ENCODE data around the gene COL26A1. TPM values are rescaled to one million over a fixed set of nuclear protein-coding genes. Genes with fewer than 3 reads are reported as not detected.
"Not testable (repeated sequence)": the region's sequence is repeated elsewhere in the genome, so short reads cannot be mapped to it uniquely, and the experiment has no call there.

COL26A1 gene
- total RNA-seq, 1 donor from 2014 or later: not detected

DNA sequence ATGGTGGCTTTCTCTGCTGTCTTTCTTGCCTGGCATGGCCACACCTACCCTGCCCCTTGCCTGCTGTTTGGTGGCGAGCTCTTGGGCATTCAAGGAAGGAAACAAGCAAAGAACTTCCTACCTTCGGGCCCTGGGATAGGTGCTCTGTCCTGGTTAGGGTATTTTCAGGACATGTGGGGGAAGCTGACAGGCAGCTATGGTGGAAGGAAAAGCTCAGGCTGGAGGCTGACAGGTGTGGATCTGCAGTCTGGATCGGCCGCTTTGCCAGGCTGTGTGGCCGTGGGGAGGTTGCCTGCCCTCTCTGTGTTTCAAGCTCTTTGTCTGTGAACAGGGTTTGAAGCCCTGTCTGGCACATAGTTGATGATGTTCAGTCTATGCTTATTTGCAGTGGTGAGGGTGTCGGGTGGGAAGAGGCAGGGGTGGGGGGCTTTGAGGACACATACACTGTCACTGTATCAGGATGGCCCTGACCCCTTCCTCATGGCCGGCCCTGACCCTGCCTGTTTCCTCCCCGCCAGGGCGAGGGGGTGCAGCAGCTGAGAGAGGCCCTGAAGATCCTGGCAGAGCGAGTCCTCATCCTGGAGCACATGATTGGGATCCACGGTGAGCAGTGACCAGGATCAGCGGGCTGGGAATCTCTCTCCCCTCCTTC lies 192.7 kb downstream of the COL26A1 start:
- DNase-seq: no peak

DNA sequence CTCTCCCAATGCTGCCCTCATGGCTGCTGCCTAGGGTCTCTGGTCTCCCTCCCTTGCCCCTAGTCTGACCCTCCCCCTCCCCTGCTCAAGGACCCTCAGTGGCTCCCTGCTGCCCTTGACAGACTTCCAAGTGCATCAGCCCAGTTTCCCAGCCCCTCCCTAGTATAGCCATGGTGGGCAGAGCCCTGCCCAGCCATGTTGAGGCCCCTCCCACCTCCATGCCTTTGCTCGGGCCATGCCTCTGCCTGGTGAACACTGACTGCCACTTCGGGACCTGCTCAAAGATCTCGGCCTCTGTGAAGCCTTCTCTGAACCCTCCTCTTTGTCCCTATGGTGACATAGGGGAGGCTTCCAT lies 193.2 kb downstream of the COL26A1 start:
- DNase-seq: no peak

DNA sequence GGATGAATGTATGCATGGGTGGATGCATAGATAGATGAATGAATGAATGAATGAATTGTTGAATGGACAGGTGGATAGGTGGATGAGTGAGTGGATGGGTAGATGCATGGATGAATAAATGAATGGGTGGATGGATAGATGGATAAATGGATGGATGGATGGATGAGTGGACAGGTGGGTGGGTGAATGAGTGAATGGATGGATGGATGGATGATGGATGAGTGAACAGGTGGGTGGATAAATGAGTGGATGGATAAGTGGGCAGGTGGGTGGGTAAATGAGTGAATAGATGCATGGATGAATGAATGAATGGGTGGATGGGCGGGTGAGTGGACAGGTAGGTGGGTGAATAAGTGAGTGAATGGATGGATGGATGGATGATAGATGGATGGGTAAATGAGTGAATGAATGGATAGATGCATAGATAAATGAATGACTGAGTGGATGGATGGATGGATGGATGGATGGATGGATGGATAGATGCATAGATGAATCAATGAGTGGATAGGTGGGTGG lies 193.8 kb downstream of the COL26A1 start:
- no peak for DNase-seq

DNA sequence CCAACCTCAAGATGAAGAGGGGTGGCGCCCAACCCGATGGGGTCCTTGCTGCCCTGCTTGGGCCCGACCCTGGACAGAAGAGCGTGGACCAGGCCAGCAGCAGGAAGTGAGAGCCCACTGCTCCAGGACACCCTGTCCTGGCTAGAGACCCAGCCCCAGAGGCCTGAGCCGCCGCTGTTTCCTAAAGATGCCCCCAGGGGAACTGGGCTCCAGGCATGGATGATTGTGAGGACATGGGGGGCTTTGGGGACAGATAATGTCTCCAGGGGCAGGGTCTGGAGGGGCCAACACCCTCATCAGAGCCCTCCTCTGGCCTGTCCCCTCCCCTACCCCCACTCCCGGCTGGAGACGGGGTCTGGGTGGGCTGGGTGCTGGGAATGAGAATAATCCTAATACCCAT lies 194.7 kb downstream of the COL26A1 start:
- DNase-seq: no peak

DNA sequence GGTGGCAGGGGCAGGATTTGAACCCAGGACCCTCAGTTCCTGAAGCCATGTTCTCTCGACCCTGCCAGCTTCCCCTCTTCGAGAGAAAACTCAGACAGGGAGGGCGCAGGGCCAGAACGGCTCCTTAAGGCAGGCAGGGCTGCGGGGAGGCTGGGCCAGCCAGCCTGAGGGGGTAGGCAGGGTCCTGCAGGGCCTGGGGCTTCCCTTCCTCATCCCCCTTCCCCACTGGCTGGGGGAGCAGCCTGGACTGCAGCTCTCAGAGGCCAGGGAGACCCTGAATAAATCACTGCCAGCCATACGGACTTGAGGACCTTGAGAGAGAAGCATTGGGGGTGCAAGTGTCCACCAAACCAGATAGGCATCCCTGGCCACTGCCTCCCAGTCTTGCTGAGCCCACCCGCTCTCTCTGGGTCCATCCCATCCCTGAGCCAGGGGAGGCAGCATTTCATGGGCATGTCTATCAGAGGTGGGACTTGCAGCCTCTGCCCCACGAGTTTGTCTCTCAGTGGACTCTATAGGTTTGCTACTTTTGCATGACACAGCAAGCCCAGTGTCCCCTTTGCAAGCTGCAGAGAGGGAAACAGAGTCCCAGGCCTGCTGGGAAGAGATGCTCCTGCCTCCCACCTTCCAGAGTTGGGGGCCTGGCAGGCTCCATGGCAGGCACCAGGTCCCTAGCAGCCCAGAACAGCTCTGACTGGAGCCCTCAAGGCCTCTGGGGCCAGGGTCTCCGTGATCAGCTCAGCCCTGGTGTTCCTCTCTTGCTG lies 195.5 kb downstream of the COL26A1 start:
- no peak for DNase-seq

DNA sequence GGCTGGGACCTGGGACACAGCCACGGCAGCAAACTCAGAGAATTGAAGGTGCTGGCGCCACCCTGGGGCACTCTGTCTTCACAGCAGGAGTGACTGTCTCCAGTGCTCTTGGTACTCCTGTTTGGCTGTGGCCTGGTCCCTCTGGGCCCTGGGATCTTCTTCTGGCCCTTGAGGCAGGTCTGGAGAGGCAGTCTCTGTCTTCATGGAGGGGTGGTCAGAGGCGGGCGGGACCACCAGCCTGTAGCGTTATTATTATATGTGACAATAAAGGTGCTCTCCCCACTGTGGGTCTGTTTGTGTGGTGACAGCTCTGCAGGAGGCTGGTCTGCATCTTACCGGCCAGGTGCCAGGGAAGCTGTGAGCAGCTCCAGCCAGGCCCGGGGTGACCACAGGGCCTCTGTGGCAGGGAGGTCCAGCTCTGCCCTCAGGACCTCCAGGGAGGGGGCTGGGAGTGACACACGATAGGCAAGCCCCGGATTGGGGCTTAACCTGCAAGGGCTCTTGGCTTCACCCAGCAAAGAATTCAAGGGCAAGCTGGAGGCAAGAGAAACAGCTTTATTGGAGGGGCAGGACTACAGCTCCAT lies 196.2 kb downstream of the COL26A1 start:
- DNase-seq: no peak

DNA sequence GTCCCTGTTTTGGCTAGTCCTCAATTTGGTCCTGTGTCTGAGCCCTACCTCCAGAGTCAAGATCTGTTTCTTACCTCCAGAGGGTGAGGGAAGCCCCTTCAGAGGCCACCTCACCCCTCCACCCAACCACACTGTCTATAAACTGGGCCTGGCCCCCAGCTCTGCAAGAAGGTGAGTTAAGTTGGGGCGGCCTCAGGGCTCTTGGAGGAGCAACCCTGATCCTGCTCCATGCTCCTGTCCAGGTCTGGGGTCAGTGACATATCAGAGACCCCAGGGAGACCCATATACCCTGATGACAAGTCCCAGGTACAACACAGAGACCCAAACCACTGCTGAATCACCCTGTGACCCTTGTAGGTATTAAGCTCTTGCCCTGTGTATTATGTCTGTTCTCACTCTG lies 196.9 kb downstream of the COL26A1 start:
- DNase-seq: no peak

DNA sequence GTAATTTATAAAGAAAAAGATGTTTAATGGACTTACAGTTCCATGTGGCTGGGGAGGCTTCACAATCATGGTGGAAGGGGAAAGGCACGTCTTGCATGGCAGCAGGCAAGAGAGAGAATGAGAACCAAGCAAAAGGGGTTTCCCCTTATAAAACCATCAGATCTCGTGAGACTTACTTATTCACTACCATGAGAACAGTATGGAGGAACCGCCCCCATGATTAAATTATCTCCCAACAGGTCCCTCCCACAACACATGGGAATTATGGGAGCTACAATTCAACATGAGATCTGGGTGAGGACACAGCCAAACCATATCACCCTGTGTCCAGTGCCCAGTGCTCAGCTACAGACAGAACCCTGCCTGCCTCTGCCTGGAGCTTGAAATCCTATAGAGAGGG lies 197.3 kb downstream of the COL26A1 start:
- DNase-seq: not testable (repeated sequence)

DNA sequence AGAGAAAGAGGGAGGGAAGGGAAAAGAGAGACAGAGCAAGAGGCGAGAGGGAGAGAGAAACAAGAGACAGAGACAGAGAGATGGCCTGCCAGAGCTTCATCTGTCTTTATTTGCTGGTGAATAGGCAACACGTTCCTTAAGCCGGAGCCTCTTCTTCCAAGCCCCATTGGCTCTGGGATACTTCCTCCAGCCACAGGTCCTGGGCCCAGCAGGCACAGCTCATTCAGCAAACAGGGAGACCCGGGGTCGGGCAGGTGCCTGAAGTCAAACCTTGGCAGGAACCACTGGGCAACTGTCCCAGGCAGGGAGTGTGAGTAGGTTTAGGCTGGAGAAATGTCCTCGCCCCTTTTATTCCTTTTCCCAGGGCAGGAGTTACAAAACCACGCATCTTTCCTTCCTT lies 198.2 kb downstream of the COL26A1 start:
- no peak for DNase-seq

DNA sequence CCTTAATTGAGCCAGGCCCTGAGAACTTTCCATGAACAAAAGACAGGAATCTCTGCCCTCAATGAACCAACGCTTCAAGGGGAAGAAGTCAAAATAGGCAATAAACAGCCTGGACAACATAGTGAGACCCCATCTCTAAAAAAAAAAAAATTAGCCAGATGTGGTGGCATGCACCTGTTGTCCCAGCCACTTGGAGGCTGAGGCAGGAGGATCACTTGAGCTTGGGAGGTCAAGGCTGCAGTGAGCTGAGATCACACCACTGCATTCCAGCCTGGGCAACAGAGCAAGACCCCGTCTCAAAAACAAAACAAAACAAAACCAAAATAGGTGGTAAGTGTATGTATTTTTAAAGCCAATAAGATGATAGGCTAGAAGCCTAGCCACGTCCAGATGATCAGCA lies 198.6 kb downstream of the COL26A1 start:
- not testable (repeated sequence) for DNase-seq

DNA sequence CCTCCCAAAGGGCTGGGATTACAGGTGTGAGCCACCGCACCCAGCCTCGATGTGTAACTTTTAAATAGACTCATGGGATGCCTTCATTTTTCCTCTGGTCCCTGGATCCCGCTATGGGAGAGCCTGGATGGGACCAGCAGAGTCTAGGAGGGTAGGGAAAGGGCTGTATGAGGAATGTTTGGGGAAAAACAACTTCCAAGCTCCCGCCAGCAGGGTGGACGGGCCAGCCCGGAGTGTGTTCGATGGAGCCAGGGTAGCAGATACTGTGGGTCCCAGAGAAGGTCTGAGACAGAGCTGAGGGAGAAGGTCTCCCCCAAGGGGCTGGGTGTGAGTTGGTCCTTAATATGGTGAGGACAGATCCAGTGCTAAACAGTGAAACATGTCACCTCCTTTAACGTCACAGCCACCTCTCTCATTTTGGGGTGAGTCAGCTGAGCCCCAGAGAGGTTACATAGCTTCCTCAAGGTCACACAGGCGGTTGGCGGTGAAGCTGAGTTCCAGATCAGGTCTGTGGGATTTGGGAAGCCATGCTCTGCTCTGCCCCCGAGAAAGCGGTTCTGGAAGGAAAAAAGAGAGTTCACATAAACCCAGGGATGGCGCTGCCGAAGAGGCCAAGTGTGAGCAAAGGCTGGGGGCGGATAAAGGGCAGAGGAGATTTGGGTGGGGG lies 200.0 kb downstream of the COL26A1 start:
- DNase-seq: no peak

DNA sequence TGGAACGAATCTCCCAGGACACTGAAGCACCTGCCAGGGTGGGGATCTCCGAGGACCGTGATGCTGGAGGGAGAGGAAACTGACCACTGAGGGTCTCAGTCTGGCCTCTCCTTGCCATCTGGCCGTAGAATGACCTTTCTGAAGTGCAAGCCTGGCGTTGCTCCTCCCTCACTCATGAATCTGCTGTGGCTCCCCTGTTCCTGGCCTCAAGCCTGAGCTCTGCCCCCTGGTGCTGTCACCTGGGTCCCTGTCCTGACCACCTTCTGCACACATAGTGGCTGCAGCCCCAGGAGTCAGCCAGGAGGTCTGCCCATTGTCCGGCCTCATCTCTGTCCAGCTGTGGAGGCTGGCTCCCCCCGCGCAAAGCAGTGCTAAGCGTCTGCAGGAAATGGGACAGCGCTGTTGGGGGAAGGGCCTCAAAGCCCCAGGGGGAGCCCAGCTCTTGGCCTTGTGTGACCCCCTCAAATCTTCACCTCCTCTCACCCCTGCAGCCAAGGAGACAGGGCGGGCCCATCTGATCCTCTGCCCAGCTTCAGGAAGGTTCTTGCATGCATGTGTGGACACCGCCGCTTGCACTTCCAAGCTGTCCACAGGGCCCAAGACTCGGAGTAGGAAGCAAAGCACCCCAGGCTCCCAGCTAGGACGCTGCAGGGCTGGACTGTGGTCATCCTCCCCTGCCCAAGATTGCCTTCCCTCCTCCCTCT lies 200.7 kb downstream of the COL26A1 start:
- DNase-seq: no peak

DNA sequence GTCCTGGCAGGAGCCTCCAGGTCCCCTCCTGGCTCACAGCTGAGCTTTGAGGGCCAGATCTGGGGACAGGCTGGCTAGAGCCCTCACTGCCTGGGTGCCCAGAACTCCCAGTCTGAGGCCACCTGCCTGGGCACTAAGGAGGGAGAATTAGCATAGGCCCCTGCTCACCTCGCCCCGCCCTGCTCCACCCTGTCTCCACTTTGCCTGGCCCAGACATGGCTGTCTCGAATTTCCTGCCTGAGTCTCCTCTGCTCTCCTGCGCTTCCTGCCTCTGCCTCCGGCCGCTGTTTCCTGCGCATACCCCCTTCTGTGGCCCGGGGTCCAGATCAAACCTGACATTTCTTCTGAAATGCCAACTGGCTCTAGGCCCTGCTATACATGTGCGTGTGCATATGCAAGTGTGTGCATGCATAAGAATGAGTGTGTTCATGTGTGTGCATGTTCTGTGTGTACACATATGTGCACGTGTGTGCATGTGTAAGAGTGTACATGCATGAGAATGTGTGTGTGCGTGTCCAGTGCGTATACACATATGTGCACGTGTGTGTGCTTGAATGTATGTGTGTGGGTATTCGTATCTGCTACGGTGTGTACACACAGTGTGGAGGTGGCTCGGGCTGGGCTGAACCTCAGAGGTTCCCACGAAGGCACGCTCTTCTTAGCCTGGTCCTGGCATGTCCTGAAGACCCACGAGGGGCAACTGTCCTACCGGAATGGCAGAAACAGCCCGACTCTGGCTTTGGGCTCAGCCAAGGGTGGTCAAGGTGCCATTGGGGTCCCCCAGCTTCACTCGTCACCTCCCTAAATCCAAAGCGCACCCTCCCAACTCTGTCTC lies 201.5 kb downstream of the COL26A1 start:
- no peak for DNase-seq

DNA sequence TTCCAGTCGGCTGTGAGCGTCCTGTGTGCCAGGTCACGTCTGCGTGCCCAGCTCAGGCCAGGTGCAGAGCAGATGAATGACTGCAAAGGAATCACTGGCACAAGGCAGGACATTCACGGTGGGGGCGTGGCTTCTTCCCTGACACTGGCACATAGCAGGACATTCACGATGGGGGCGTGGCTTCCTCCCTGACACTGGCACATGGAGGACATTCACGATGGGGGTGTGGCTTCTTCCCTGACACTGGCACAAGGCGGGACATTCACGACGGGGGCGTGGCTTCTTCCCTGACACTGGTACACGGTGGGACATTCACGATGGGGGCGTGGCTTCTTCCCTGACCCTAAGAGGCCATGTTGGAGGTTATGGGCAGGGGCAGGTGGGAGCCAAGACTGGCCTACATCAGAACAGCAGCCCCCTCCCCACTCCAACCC lies 202.1 kb downstream of the COL26A1 start:
- peak; percentile 19 for DNase-seq

DNA sequence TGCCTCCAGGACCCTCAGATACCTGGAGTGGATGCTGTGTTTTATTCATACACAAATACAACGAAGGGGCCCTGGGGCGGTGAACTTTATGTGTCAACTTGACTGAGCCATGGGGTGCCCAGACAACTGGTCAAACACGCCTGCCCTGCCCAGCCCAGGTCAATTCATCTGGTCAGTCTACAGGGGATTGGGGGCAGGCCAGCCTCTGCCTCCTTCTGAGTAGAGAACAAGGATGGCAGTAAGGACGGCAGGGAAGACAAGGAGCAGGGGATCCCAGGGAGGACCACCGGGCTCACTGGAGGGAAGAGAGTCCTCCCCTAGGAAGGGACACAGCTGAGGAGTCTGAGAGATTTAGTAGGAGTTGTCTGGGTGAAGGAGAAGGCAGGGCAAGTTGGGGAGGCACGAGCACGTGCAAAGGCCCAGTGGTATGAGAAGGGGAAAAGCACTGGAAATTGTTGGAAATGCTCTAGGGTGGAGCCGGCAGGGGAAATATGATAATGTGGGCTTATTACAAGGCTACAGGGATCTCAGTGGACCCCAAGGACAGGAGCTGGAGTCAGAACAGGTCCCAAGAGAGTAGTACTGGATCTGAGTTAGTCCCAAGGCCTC lies 203.0 kb downstream of the COL26A1 start:
- DNase-seq: no peak

DNA sequence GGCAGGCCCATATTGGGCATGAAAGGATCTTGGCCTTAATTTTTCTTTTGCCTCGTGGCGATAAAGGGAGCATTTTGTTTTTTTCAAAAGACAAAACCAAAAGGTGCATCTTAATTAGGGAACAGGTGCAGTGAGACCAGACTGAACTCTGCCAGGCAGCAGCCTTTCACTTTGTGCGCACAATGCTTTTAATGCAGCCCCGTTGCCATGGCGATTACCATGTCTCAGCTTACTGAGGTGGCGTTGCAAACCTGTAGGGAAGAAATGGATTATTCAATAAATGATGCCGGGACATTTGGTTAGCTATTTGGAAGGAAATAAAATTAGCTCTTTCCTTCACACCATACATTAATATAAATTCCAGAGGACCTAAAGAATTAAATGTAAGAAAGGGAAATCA lies 204.6 kb downstream of the COL26A1 start:
- DNase-seq: no peak

DNA sequence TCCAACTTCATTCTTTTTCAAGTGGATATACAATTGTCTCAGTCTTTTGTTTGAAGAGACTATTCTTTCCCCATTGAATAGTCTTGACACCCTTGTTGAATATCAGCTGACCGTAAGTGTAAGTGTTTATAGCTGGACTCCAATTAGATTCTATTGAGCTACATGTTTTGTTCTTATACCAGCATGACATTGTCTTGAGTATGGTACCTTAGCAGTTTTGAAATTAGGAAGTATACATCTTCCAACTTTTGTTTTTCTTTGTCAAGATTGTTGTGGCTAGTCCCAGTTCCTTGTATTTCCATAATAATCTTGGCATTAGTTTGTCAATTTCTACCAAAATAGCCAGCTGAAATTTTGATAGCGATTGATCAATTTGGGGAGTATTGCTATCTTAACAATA lies 209.5 kb downstream of the COL26A1 start:
- DNase-seq: no peak

DNA sequence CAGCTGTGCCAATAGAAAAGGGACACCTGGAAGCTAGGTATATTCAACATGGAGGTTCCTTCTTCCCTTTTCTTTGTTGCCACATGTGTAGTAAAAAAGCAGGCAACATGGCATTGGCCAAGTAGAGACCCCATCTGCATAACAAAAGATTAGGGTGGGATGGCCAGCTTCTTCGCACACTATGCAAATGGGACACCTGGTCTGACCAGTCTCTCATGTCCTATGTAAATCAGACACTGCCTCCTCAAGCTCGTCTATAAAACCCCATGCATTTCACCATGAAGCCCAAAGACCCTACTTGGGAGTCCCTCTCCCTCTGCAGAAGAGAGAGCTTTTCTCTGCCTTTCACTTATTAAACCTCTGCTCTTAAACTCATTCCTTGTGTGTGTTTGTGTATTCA lies 212.5 kb downstream of the COL26A1 start:
- no peak for DNase-seq

DNA sequence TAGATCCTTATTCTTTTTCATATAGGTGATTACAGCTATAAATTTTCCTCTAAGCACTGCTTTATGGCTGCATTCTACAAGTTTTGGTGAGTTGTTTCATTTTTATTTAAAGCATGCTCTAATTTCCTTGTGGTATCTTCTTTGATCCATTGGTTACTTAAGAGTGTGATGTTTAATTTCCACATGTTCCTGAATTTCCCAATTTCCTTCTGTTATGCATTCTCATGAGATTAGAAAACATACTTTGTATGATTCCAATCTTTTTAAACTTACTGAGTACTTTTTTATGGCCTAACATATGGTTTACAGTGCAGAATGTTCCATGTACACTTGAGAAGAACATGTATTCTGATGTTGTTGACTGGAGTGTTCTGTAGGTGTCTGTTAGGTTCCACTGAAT lies 213.0 kb downstream of the COL26A1 start:
- no peak for DNase-seq

DNA sequence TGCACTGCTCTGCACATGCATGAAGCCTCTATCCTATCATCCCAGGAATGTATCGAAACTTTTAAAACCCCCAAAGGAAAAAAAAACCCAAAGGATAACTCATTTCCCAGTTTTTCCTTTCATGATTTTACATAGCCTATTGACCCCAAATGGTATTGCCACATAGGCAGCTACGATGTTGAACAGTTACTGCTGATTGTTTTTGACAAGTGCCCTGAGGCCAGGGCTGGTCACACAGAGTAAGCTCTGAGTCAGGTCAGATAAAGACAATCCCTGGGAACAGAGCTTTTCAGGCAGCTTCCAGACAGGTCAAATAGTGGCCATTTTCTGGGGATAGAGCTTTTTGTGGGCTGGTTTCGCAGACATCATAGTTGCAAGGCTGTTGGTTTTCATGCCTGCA lies 214.3 kb downstream of the COL26A1 start:
- no peak for DNase-seq

DNA sequence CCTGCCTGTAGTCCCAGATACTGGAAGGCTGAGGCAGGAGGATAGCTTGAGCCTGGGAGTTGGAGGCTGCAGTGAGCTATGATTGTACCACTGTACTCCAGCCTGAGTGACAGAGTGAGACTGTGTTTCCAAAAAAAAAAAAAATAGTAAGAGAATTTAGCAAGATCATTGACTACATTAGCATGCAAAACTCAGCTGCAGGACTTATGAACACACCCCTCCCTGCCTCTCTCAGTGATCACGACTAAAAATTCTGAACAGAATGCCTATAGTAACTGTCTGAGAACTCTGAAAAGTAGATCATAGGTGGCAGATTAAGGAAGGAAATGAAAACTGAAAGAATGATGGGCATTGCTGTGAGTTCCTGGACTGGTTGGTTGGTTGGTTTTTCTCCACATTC lies 215.9 kb downstream of the COL26A1 start:
- DNase-seq: no peak

Data from dermis blood vessel endothelial cell (primary cell).